Measurements from ENCODE around the gene PITPNM3. TPM values are rescaled to one million over a fixed set of nuclear protein-coding genes. Genes with fewer than 3 reads are reported as not detected.

Gene PITPNM3
- total RNA-seq, 5 donors from 2014 or later (not counting 1 experiment from before 2014, with no cell fraction given): 0.20 to 0.98 (median 0.61) TPM

GRCh38 chr17:6422654-6423241, 133.6 kb downstream of the PITPNM3 start:
- H3K36me3 ChIP-seq (ENCODE audit: control insufficient read depth in 2 of 2, extremely low read depth in 1 of 2, insufficient read depth in 1 of 2, low read length in 1 of 2): no peaks in the 10 kb centered on the region
- Mint-ChIP-seq H3K9me3 (no peaks in the 10 kb centered on the region), H3K27ac (no peak overlapping the region), H3K4me3 (no peak overlapping the region), H3K27me3 (peaks cover 8 to 18% of the 10 kb centered on the region in 2 donors), H3K4me1 (peaks cover 10 to 15% (median 11%) of the 10 kb centered on the region in 3 donors), H3K36me3 (no peaks in the 10 kb centered on the region)
- no peak overlapping the region for H3K27ac ChIP-seq (ENCODE audit: low read length)
- CTCF ChIA-PET: no interaction called here
- peaks cover 7 to 20% of the 10 kb centered on the region in 2 experiments for H3K4me1 ChIP-seq (ENCODE audit: control insufficient read depth in 1 of 2, extremely low read depth in 1 of 2, insufficient read depth in 2 of 2, low read length in 2 of 2)
- H3K4me3 ChIP-seq (ENCODE audit: control insufficient read depth in 1 of 2, extremely low read depth in 1 of 2, low read length in 1 of 2): no peak overlapping the region
- ATAC-seq (replicated peaks in 1 of 4): no peak
- POLR2A ChIA-PET: no interaction called here
- 68% methylated on average over 12 of the region's 13 CpGs for WGBS (ENCODE audit: insufficient coverage)
- H3K27me3 ChIP-seq (replicated peaks in 1 of 2; ENCODE audit: control insufficient read depth in 2 of 2, extremely low read depth in 1 of 2, insufficient read depth in 2 of 2, low read length in 1 of 2): peaks cover 0 to 49% of the 10 kb centered on the region in 2 experiments
- no peak for DNase-seq
- H3K9me3 ChIP-seq: no peaks in the 10 kb centered on the region

- Histone ChIP-seq H3K4me1 (ENCODE audit: control insufficient read depth in 1 of 2, extremely low read depth in 1 of 2, insufficient read depth in 2 of 2, low read length in 2 of 2) (peaks cover under 1 to 12% of the 10 kb centered on the region in 2 experiments), H3K36me3 (ENCODE audit: control insufficient read depth in 2 of 2, extremely low read depth in 1 of 2, insufficient read depth in 1 of 2, low read length in 1 of 2) (no peaks in the 10 kb centered on the region), H3K27ac (ENCODE audit: low read length) (no peak overlapping the region), H3K27me3 (replicated peaks in 1 of 2; ENCODE audit: control insufficient read depth in 2 of 2, extremely low read depth in 1 of 2, insufficient read depth in 2 of 2, low read length in 1 of 2) (peaks cover 0 to 49% of the 10 kb centered on the region in 2 experiments), H3K4me3 (ENCODE audit: control insufficient read depth in 1 of 2, extremely low read depth in 1 of 2, low read length in 1 of 2) (no peak overlapping the region), H3K9me3 (no peaks in the 10 kb centered on the region)
- POLR2A ChIA-PET: no interaction called here
- WGBS (ENCODE audit: insufficient coverage): 11% methylated on average over 9 of the region's 13 CpGs
- Mint-ChIP-seq H3K4me1 (peaks cover 2 to 7% (median 3%) of the 10 kb centered on the region in 3 donors), H3K27me3 (peaks cover 8 to 18% of the 10 kb centered on the region in 2 donors), H3K27ac (peak overlapping the region in 1 of 2 donors; percentile 19), H3K9me3 (no peaks in the 10 kb centered on the region), H3K4me3 (no peak overlapping the region), H3K36me3 (no peaks in the 10 kb centered on the region)
- DNase-seq: peak in 34 of 35 experiments; percentile 30 to 80 (median 55)
- ATAC-seq (replicated peaks in 1 of 4): peak; percentile 60 to 72 (median 67)
- CTCF ChIA-PET: interaction anchor here in 1 of 2 donors (0.8 kb wide), 1 partner anchor 17 kb away, joined by 3 read pairs; no protein-coding TSS in a partner anchor
These were observed 134.4 kb downstream of the PITPNM3 start for GRCh38 chr17:6421700-6422604.

- ATAC-seq (replicated peaks in 1 of 4) (peak in 1 of 4 experiments; percentile 57), DNase-seq (peak in 8 of 35 experiments; percentile 11 to 30 (median 18))
- Mint-ChIP-seq H3K9me3 (no peaks in the 10 kb centered on the region), H3K27ac (no peak overlapping the region), H3K36me3 (no peaks in the 10 kb centered on the region), H3K27me3 (peaks cover 8 to 22% of the 10 kb centered on the region in 2 donors), H3K4me1 (peaks cover 0 to 6% (median 0%) of the 10 kb centered on the region in 3 donors), H3K4me3 (no peak overlapping the region)
- Histone ChIP-seq H3K27me3 (replicated peaks in 1 of 2; ENCODE audit: control insufficient read depth in 2 of 2, extremely low read depth in 1 of 2, insufficient read depth in 2 of 2, low read length in 1 of 2) (peaks cover 0 to 51% of the 10 kb centered on the region in 2 experiments), H3K4me1 (ENCODE audit: control insufficient read depth in 1 of 2, extremely low read depth in 1 of 2, insufficient read depth in 2 of 2, low read length in 2 of 2) (peaks cover 0 to 6% of the 10 kb centered on the region in 2 experiments), H3K4me3 (ENCODE audit: control insufficient read depth in 1 of 2, extremely low read depth in 1 of 2, low read length in 1 of 2) (no peak overlapping the region), H3K9me3 (no peaks in the 10 kb centered on the region), H3K27ac (ENCODE audit: low read length) (no peak overlapping the region), H3K36me3 (ENCODE audit: control insufficient read depth in 2 of 2, extremely low read depth in 1 of 2, insufficient read depth in 1 of 2, low read length in 1 of 2) (no peaks in the 10 kb centered on the region)
- CTCF ChIA-PET: no interaction called here
- WGBS (ENCODE audit: insufficient coverage): 23% methylated on average over 13 of the region's 13 CpGs
- POLR2A ChIA-PET: no interaction called here
These were observed 136.1 kb downstream of the PITPNM3 start for GRCh38 chr17:6420173-6420641.

GRCh38 chr17:6415616-6416015, 140.7 kb downstream of the PITPNM3 start:
- peaks cover 0 to 3% (median 0%) of the 10 kb centered on the region in 3 donors for H3K4me1 Mint-ChIP-seq
- H3K27me3 ChIP-seq (replicated peaks in 1 of 2; ENCODE audit: control insufficient read depth in 2 of 2, extremely low read depth in 1 of 2, insufficient read depth in 2 of 2, low read length in 1 of 2): peaks cover 0 to 36% of the 10 kb centered on the region in 2 experiments
- ATAC-seq (replicated peaks in 1 of 4) (no peak), DNase-seq (no peak)
- POLR2A ChIA-PET: no interaction called here
- no peak overlapping the region for H3K27ac Mint-ChIP-seq
- H3K36me3 Mint-ChIP-seq: no peaks in the 10 kb centered on the region
- CTCF ChIA-PET: no interaction called here
- WGBS (ENCODE audit: insufficient coverage): 72% methylated on average over 8 of the region's 8 CpGs
- no peaks in the 10 kb centered on the region for H3K9me3 ChIP-seq
- no peaks in the 10 kb centered on the region for H3K9me3 Mint-ChIP-seq
- no peak overlapping the region for H3K4me3 ChIP-seq (ENCODE audit: control insufficient read depth in 1 of 2, extremely low read depth in 1 of 2, low read length in 1 of 2)
- no peaks in the 10 kb centered on the region for H3K36me3 ChIP-seq (ENCODE audit: control insufficient read depth in 2 of 2, extremely low read depth in 1 of 2, insufficient read depth in 1 of 2, low read length in 1 of 2)
- H3K27me3 Mint-ChIP-seq: peaks cover 14 to 19% of the 10 kb centered on the region in 2 donors
- no peak overlapping the region for H3K27ac ChIP-seq (ENCODE audit: low read length)
- no peak overlapping the region for H3K4me3 Mint-ChIP-seq
- H3K4me1 ChIP-seq (ENCODE audit: control insufficient read depth in 1 of 2, extremely low read depth in 1 of 2, insufficient read depth in 2 of 2, low read length in 2 of 2): no peaks in the 10 kb centered on the region

GRCh38 chr17:6413065-6413464, 143.3 kb downstream of the PITPNM3 start:
- Mint-ChIP-seq H3K27me3 (peaks cover 11 to 17% of the 10 kb centered on the region in 2 donors), H3K4me1 (no peaks in the 10 kb centered on the region), H3K9me3 (no peaks in the 10 kb centered on the region), H3K36me3 (no peaks in the 10 kb centered on the region), H3K27ac (no peak overlapping the region), H3K4me3 (no peak overlapping the region)
- Histone ChIP-seq H3K27me3 (replicated peaks in 1 of 2; ENCODE audit: control insufficient read depth in 2 of 2, extremely low read depth in 1 of 2, insufficient read depth in 2 of 2, low read length in 1 of 2) (peaks cover 0 to 40% of the 10 kb centered on the region in 2 experiments), H3K36me3 (ENCODE audit: control insufficient read depth in 2 of 2, extremely low read depth in 1 of 2, insufficient read depth in 1 of 2, low read length in 1 of 2) (no peaks in the 10 kb centered on the region), H3K27ac (ENCODE audit: low read length) (no peak overlapping the region), H3K9me3 (no peaks in the 10 kb centered on the region), H3K4me3 (ENCODE audit: control insufficient read depth in 1 of 2, extremely low read depth in 1 of 2, low read length in 1 of 2) (no peak overlapping the region), H3K4me1 (ENCODE audit: control insufficient read depth in 1 of 2, extremely low read depth in 1 of 2, insufficient read depth in 2 of 2, low read length in 2 of 2) (no peaks in the 10 kb centered on the region)
- POLR2A ChIA-PET: no interaction called here
- CTCF ChIA-PET: interaction anchor here in 1 of 2 donors (1.2 kb wide), 1 partner anchor 821 kb away, joined by 3 read pairs; no protein-coding TSS in a partner anchor
- no peak for DNase-seq
- 92% methylated on average over 1 of the region's 1 CpG for WGBS (ENCODE audit: insufficient coverage)
- peak in 1 of 4 experiments; percentile 37 for ATAC-seq (replicated peaks in 1 of 4)

- no peaks in the 10 kb centered on the region for H3K9me3 Mint-ChIP-seq
- H3K4me3 Mint-ChIP-seq: no peak overlapping the region
- CTCF ChIA-PET: no interaction called here
- Histone ChIP-seq H3K36me3 (ENCODE audit: control insufficient read depth in 2 of 2, extremely low read depth in 1 of 2, insufficient read depth in 1 of 2, low read length in 1 of 2) (no peaks in the 10 kb centered on the region), H3K4me1 (ENCODE audit: control insufficient read depth in 1 of 2, extremely low read depth in 1 of 2, insufficient read depth in 2 of 2, low read length in 2 of 2) (no peaks in the 10 kb centered on the region), H3K27ac (ENCODE audit: low read length) (no peak overlapping the region), H3K9me3 (no peaks in the 10 kb centered on the region), H3K27me3 (replicated peaks in 1 of 2; ENCODE audit: control insufficient read depth in 2 of 2, extremely low read depth in 1 of 2, insufficient read depth in 2 of 2, low read length in 1 of 2) (peaks cover 5 to 42% of the 10 kb centered on the region in 2 experiments), H3K4me3 (ENCODE audit: control insufficient read depth in 1 of 2, extremely low read depth in 1 of 2, low read length in 1 of 2) (no peak overlapping the region)
- no peaks in the 10 kb centered on the region for H3K36me3 Mint-ChIP-seq
- no peak overlapping the region for H3K27ac Mint-ChIP-seq
- no peaks in the 10 kb centered on the region for H3K4me1 Mint-ChIP-seq
- ATAC-seq (replicated peaks in 1 of 4) (no peak), DNase-seq (no peak)
- 51% methylated on average over 3 of the region's 10 CpGs for WGBS (ENCODE audit: insufficient coverage)
- POLR2A ChIA-PET: no interaction called here
- peaks cover 21 to 35% of the 10 kb centered on the region in 2 donors for H3K27me3 Mint-ChIP-seq
These were observed 147.6 kb downstream of the PITPNM3 start for GRCh38 chr17:6408735-6409134.

Data from T-cell (primary cell).